ENCODE data around the gene ACOX1.

DNA sequence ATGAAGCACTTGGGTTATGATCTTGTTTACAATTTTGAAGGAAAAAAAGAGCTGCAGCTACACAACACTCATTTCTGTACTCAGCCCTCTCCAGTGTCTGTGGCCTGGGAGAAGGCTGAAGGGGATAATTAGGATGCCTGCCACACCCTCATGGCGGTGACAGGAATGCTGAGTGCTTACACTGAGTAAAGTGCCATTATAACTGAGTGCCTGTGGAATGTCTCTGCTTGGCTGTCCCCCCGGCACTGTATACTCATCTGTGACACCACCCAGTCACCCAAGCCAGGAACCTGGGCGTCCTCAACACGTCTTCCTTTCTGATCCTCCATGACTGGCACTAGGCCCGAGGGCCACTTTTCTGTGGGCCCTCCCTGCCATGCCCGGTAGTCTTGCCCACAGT, 70.8 kb downstream of the ACOX1 start:
- TF ChIP-seq, protein P1, sequence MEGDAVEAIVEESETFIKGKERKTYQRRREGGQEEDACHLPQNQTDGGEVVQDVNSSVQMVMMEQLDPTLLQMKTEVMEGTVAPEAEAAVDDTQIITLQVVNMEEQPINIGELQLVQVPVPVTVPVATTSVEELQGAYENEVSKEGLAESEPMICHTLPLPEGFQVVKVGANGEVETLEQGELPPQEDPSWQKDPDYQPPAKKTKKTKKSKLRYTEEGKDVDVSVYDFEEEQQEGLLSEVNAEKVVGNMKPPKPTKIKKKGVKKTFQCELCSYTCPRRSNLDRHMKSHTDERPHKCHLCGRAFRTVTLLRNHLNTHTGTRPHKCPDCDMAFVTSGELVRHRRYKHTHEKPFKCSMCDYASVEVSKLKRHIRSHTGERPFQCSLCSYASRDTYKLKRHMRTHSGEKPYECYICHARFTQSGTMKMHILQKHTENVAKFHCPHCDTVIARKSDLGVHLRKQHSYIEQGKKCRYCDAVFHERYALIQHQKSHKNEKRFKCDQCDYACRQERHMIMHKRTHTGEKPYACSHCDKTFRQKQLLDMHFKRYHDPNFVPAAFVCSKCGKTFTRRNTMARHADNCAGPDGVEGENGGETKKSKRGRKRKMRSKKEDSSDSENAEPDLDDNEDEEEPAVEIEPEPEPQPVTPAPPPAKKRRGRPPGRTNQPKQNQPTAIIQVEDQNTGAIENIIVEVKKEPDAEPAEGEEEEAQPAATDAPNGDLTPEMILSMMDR (IDR thresholded peaks at IDR 0.05; ENCODE audit: low read depth, low read length, missing input control) = no peak
- TF ChIP-seq TAF1 (conservative IDR thresholded peaks at IDR 0.05) = no peak
- TF ChIP-seq, protein P2, sequence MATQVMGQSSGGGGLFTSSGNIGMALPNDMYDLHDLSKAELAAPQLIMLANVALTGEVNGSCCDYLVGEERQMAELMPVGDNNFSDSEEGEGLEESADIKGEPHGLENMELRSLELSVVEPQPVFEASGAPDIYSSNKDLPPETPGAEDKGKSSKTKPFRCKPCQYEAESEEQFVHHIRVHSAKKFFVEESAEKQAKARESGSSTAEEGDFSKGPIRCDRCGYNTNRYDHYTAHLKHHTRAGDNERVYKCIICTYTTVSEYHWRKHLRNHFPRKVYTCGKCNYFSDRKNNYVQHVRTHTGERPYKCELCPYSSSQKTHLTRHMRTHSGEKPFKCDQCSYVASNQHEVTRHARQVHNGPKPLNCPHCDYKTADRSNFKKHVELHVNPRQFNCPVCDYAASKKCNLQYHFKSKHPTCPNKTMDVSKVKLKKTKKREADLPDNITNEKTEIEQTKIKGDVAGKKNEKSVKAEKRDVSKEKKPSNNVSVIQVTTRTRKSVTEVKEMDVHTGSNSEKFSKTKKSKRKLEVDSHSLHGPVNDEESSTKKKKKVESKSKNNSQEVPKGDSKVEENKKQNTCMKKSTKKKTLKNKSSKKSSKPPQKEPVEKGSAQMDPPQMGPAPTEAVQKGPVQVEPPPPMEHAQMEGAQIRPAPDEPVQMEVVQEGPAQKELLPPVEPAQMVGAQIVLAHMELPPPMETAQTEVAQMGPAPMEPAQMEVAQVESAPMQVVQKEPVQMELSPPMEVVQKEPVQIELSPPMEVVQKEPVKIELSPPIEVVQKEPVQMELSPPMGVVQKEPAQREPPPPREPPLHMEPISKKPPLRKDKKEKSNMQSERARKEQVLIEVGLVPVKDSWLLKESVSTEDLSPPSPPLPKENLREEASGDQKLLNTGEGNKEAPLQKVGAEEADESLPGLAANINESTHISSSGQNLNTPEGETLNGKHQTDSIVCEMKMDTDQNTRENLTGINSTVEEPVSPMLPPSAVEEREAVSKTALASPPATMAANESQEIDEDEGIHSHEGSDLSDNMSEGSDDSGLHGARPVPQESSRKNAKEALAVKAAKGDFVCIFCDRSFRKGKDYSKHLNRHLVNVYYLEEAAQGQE (IDR thresholded peaks at IDR 0.05) = no peak
- TF ChIP-seq GABPA (IDR thresholded peaks at IDR 0.05 in 1 of 2, conservative IDR thresholded peaks at IDR 0.05 in 1 of 2) = no peak
- no peak for TF ChIP-seq ATF3 (IDR thresholded peaks at IDR 0.05)
- TF ChIP-seq RAD21 (IDR thresholded peaks at IDR 0.05) = no peak
- TF ChIP-seq, protein P3, sequence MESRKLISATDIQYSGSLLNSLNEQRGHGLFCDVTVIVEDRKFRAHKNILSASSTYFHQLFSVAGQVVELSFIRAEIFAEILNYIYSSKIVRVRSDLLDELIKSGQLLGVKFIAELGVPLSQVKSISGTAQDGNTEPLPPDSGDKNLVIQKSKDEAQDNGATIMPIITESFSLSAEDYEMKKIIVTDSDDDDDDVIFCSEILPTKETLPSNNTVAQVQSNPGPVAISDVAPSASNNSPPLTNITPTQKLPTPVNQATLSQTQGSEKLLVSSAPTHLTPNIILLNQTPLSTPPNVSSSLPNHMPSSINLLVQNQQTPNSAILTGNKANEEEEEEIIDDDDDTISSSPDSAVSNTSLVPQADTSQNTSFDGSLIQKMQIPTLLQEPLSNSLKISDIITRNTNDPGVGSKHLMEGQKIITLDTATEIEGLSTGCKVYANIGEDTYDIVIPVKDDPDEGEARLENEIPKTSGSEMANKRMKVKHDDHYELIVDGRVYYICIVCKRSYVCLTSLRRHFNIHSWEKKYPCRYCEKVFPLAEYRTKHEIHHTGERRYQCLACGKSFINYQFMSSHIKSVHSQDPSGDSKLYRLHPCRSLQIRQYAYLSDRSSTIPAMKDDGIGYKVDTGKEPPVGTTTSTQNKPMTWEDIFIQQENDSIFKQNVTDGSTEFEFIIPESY (IDR thresholded peaks at IDR 0.05) = no peak
- TF ChIP-seq RXRA (IDR thresholded peaks at IDR 0.05) = no peak
- TF ChIP-seq YY1 (IDR thresholded peaks at IDR 0.05) = no peak
